ENCODE results near the gene CKAP4. TPM values are rescaled to one million over a fixed set of nuclear protein-coding genes. Genes with fewer than 3 reads are reported as not detected.

The CKAP4 gene
- total RNA-seq, 1 experiment from 2014 or later, result 62.4 TPM

- WGBS (ENCODE audit: extremely low coverage, insufficient read length, low lambda C conversion rate), result no CpG with 5 or more reads among the region's 1 CpG
- no peak overlapping the region for H2BK12ac ChIP-seq (ENCODE audit: insufficient read length, low read depth, low read length)
- no peak for TF ChIP-seq CTCF (conservative IDR thresholded peaks at IDR 0.05)
Measured at GRCh38 chr12:106235770-106236169, 12.1 kb downstream of the CKAP4 start.

More at GRCh38 chr12:106235770-106236169, 12.1 kb downstream of the CKAP4 start:
- no peak overlapping the region for H3K4me3 Mint-ChIP-seq
- H3K4me1 Mint-ChIP-seq, result peaks cover 3 to 8% of the 10 kb centered on the region in 2 experiments; a peak in 3 of 4 replicates
- Histone ChIP-seq H3K18ac (ENCODE audit: insufficient read length, low read depth, low read length) (no peak overlapping the region), H2AK5ac (ENCODE audit: insufficient read length, low read length) (no peak overlapping the region), H3K9me3 (ENCODE audit: control insufficient read depth, low read depth, low read length) (no peaks in the 10 kb centered on the region), H3K9ac (ENCODE audit: extremely low read depth, insufficient read length, low read length) (no peak overlapping the region), H3K27ac (ENCODE audit: insufficient read length, low read depth, low read length) (no peak overlapping the region), H3K79me2 (ENCODE audit: insufficient read depth, low read length) (no peaks in the 10 kb centered on the region), H3K23ac (ENCODE audit: insufficient read length, low read depth, low read length) (no peak overlapping the region), H4K5ac (ENCODE audit: insufficient read length, low read depth, low read length) (no peak overlapping the region), H4K91ac (ENCODE audit: insufficient read length, low read depth, low read length) (no peak overlapping the region), H3K79me1 (ENCODE audit: insufficient read depth, low read depth, low read length, poor library complexity, severe bottlenecking) (no peaks in the 10 kb centered on the region), H3K56ac (ENCODE audit: insufficient read length, low read depth, low read length) (no peak overlapping the region), H3K4me1 (ENCODE audit: insufficient read depth, low read length) (no peaks in the 10 kb centered on the region), H2AFZ (ENCODE audit: low read length) (no peak overlapping the region), H3K27me3 (ENCODE audit: insufficient read depth, low read length) (no peaks in the 10 kb centered on the region), H3K14ac (ENCODE audit: insufficient read depth, low read length) (no peak overlapping the region), H3T11ph (ENCODE audit: low read length) (no peak overlapping the region), H2BK20ac (ENCODE audit: low read depth, low read length, poor library complexity, severe bottlenecking) (no peak overlapping the region), H3K4ac (ENCODE audit: low read depth, low read length) (no peak overlapping the region), H2BK15ac (ENCODE audit: low read depth, low read length) (no peak overlapping the region), H4K20me1 (ENCODE audit: control insufficient read depth, insufficient read depth, insufficient read length) (no peaks in the 10 kb centered on the region), H2BK5ac (ENCODE audit: insufficient read length, low read length) (no peak overlapping the region), H2BK120ac (ENCODE audit: low read depth, low read length, poor library complexity, severe bottlenecking) (no peak overlapping the region), H3K23me2 (ENCODE audit: insufficient read length, low read depth, low read length, poor library complexity, severe bottlenecking) (no peaks in the 10 kb centered on the region), H4K8ac (replicated peaks; ENCODE audit: insufficient read length, low read depth, low read length) (no peak overlapping the region), H3K4me2 (ENCODE audit: insufficient read depth, insufficient read length, low read length) (no peak overlapping the region)
- no peak overlapping the region for H3K27ac Mint-ChIP-seq
- H3K27me3 Mint-ChIP-seq (ENCODE audit: low read depth), result no peaks in the 10 kb centered on the region
- H3K36me3 Mint-ChIP-seq (ENCODE audit: insufficient read depth in 1 of 3, low read depth in 3 of 3), result peaks cover 19 to 29% (median 28%) of the 10 kb centered on the region in 3 experiments
- peaks cover 2% of the 10 kb centered on the region in 2 experiments; a peak in 2 of 5 replicates for H3K9me3 Mint-ChIP-seq
- no peak for DNase-seq

Data from H9 (cell line).